Suprapubic skin (tissue), 4 donors: ENCODE data around the gene BAHD1.

Experiments used
- EP300 ChIP-seq: sonication (generic); formaldehyde crosslinking; IDR thresholded peaks from one replicate; pipeline ENCODE4 v1.6.1; 2017; ENCODE audit warnings: antibody characterized with exemption
- POLR2A ChIP-seq, 2 donors: fragments of 450-650 bp; IDR thresholded peaks; one replicate each; pipeline ENCODE4 v1.6.1; 2017; ENCODE audit warnings: antibody characterized with exemption in 2 of 2, mild to moderate bottlenecking in 2 of 2, moderate library complexity in 2 of 2
- POLR2AphosphoS5 ChIP-seq, 3 donors: sonication (generic); formaldehyde crosslinking; IDR thresholded peaks; one replicate each; pipeline ENCODE4 v1.6.1; 2017; ENCODE audit warnings: antibody characterized with exemption in 3 of 3
- TF ChIP-seq, protein P1 (sequence below), 2 donors: fragments of 200-600 bp in 1 of 2; fragments of 450-650 bp in 1 of 2; sonication (generic) in 1 of 2; IDR thresholded peaks; one replicate each; pipeline ENCODE4 v1.5.1; 2016 to 2019; ENCODE audit warnings: antibody characterized with exemption in 2 of 2, mild to moderate bottlenecking in 1 of 2, moderate library complexity in 1 of 2

DNA sequence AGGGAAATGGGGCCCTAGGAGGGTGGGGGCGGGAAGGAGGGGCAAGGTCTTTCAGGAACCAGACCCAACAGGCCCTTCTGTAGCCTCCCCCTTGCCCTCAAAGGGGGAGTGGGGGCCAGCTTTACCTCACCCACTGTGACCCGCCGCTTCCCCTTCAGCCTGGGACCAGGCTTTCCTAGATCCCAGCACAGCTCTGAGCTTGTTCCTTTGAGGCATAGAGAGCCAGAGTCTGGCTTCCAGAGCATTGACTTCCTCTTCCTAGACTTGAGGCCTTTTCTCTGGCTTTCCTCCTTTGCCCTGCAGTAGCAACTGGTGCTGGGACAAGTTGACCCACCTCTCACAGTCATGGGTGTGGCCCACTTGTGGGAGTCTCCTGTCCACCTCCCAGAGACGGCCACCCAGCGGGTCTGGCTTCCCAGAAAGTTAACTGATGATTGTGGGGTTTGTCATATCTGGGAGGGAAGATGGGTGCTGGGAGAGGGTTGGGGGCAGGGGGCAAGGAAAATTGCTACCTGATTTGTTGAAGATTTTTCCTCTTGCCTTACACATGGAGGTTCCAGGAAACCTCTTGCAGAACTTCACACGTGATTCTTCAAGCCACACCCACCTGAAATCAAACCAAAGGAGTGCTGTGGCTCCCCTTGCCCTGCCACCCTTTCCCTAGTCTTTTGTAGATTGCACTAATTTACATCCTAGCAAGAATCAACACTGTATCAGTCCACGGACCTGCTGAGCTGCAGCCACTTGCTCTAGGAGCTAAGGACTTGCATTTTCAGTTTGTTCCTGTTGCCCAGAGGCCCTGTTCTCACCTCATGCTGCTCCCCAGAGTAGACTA lies 25.9 kb downstream of the BAHD1 start:
- TF ChIP-seq, protein P1, sequence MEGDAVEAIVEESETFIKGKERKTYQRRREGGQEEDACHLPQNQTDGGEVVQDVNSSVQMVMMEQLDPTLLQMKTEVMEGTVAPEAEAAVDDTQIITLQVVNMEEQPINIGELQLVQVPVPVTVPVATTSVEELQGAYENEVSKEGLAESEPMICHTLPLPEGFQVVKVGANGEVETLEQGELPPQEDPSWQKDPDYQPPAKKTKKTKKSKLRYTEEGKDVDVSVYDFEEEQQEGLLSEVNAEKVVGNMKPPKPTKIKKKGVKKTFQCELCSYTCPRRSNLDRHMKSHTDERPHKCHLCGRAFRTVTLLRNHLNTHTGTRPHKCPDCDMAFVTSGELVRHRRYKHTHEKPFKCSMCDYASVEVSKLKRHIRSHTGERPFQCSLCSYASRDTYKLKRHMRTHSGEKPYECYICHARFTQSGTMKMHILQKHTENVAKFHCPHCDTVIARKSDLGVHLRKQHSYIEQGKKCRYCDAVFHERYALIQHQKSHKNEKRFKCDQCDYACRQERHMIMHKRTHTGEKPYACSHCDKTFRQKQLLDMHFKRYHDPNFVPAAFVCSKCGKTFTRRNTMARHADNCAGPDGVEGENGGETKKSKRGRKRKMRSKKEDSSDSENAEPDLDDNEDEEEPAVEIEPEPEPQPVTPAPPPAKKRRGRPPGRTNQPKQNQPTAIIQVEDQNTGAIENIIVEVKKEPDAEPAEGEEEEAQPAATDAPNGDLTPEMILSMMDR (IDR thresholded peaks at IDR 0.05): no peak
- TF ChIP-seq POLR2AphosphoS5 (IDR thresholded peaks at IDR 0.05): no peak
- no peak for TF ChIP-seq POLR2A (IDR thresholded peaks at IDR 0.05)
- TF ChIP-seq EP300: no peak
